K562 (cell line): Measurements from ENCODE around the gene ILF2. TPM values are rescaled to one million over a fixed set of nuclear protein-coding genes. Genes with fewer than 3 reads are reported as not detected.

ENCODE experiments used
- ATAC-seq: fragments of 200-7000 bp; cut with Tn5 transposase; 3 replicates; pipeline ENCODE4 v1.9.1; 2020; ENCODE audit warnings: moderate library complexity
- Bru-seq: library from RNA; stranded (reverse); fragments of 400-500 nt; gene quantifications from one replicate; lab custom pipeline; 2021; lab: Mats Ljungman, UMichigan
- BruChase-seq, 2 experiments: library from RNA; stranded (reverse); fragments of 400-500 nt; gene quantifications; one replicate each; lab custom pipeline; 2021; lab: Mats Ljungman, UMichigan
- BruUV-seq: library from RNA; stranded (reverse); fragments of 400-500 nt; replicated peaks from 2 replicates; lab custom pipeline; 2021; lab: Mats Ljungman, UMichigan
- CTCF ChIA-PET: fragments of 300-600 bp; formaldehyde crosslinking; extraction: SDS; loops from one replicate; lab custom pipeline; 2021; ENCODE audit warnings: low intra/inter-chr PET ratio; lab: Yijun Ruan, JAX
- POLR2A ChIA-PET: fragments of 300-600, 350-650 bp; sonication (Branson Sonifier 250); formaldehyde crosslinking; extraction: SDS; loops from one replicate; lab custom pipeline; 2021; ENCODE audit warnings: antibody characterized with exemption, inconsistent platforms; lab: Yijun Ruan, JAX
- DNase-seq, 4 experiments: peaks; one replicate each; pipeline versions ENCODE4 v3.0.0 to v3.0.0-alpha.2; 2011 to 2018; ENCODE audit warnings: low spot score in 3 of 4, mixed read lengths in 3 of 4; ENCODE audit errors: extremely low read depth in 1 of 4
- FAIRE-seq: peaks from 2 replicates; lab custom pipeline; 2011; peaks lifted over from hg19 to GRCh38; lab: Jason Lieb, UNC
- H2AFZ ChIP-seq: 2 replicates; pipeline ENCODE4 v1.6.0; 2011; ENCODE audit warnings: low read depth, low read length, control low read depth, inconsistent platforms
- H3K27ac ChIP-seq: fragments of 200-600 bp; 3 replicates; pipeline ENCODE4 v1.8.0; 2011; ENCODE audit warnings: low read depth, mild to moderate bottlenecking, control low read depth, inconsistent platforms, low read length, moderate library complexity, mixed read lengths; ENCODE audit errors: extremely low read depth
- H3K27me3 ChIP-seq, 2 experiments: fragments of 300-600 bp in 1 of 2; 2 replicates in 1 of 2; 3 replicates in 1 of 2; pipeline versions ENCODE4 v1.6.0 to v1.8.0; 2011; ENCODE audit warnings: inconsistent platforms in 2 of 2, low read length in 2 of 2, mild to moderate bottlenecking in 1 of 2, mixed read lengths in 1 of 2, moderate library complexity in 1 of 2; ENCODE audit not compliant: control insufficient read depth in 2 of 2, insufficient read depth in 2 of 2
- H3K36me3 ChIP-seq: fragments of 300-600 bp; 3 replicates; pipeline ENCODE4 v1.8.0; 2011; ENCODE audit warnings: mild to moderate bottlenecking, low read length, inconsistent platforms; ENCODE audit not compliant: control insufficient read depth, insufficient read depth
- H3K4me1 ChIP-seq, 2 experiments: fragments of 200-600 bp in 1 of 2; replicated peaks in 1 of 2; 2 replicates in 1 of 2; 3 replicates in 1 of 2; pipeline versions ENCODE4 v1.5.1 to v1.8.0; 2011; ENCODE audit warnings: inconsistent platforms in 2 of 2, low read length in 2 of 2, mild to moderate bottlenecking in 1 of 2, mixed read lengths in 1 of 2, moderate library complexity in 1 of 2; ENCODE audit not compliant: control insufficient read depth in 2 of 2, insufficient read depth in 2 of 2
- H3K4me2 ChIP-seq: 2 replicates; pipeline ENCODE4 v1.6.1; 2011; ENCODE audit warnings: low read length, control low read depth, inconsistent platforms, mixed read lengths; ENCODE audit not compliant: insufficient read depth
- H3K4me3 ChIP-seq: fragments of 200-600 bp; sonication (generic), shearing (Covaris generic); 2 replicates; pipeline ENCODE4 v1.5.1; 2016; ENCODE audit warnings: control low read depth, inconsistent platforms
- H3K79me2 ChIP-seq: fragments of 200-600 bp; 3 replicates; pipeline ENCODE4 v1.8.0; 2011; ENCODE audit warnings: low read length, inconsistent platforms; ENCODE audit not compliant: control insufficient read depth, insufficient read depth
- H3K9ac ChIP-seq, 2 experiments: 2 replicates each; pipeline versions ENCODE4 v1.6.0 to v1.6.1; 2011; ENCODE audit warnings: low read depth in 2 of 2, low read length in 2 of 2, control low read depth in 1 of 2, inconsistent platforms in 1 of 2, mild to moderate bottlenecking in 1 of 2, mixed read lengths in 1 of 2; ENCODE audit not compliant: insufficient read depth in 1 of 2
- H3K9me1 ChIP-seq: one replicate; pipeline ENCODE4 v1.6.0; 2011; ENCODE audit warnings: inconsistent platforms, mild to moderate bottlenecking, low read length, moderate library complexity; ENCODE audit not compliant: control insufficient read depth, insufficient read depth
- H3K9me3 ChIP-seq: replicated peaks from 2 replicates; pipeline ENCODE4 v1.5.1; 2011; ENCODE audit warnings: low read depth, low read length, inconsistent platforms; ENCODE audit not compliant: control insufficient read depth, insufficient read depth
- H4K20me1 ChIP-seq: replicated peaks from 2 replicates; pipeline ENCODE4 v1.6.1; 2011; ENCODE audit warnings: low read length, inconsistent platforms, mixed read lengths; ENCODE audit not compliant: control insufficient read depth, insufficient read depth
- BCOR ChIP-seq: fragments of 450-650 bp; IDR thresholded peaks from 2 replicates; pipeline ENCODE4 v1.6.1; 2016
- ESRRA ChIP-seq: fragments of 450-650 bp; IDR thresholded peaks from 2 replicates; pipeline ENCODE4 v1.6.1; 2014; ENCODE audit warnings: low read depth, mild to moderate bottlenecking, moderate library complexity, borderline replicate concordance
- HDAC8 ChIP-seq: fragments of 450-650 bp; IDR thresholded peaks from 2 replicates; pipeline ENCODE4 v1.6.1; 2016; ENCODE audit warnings: mild to moderate bottlenecking, missing genetic modification characterization, moderate library complexity, missing compliant biosample characterization
- IRF1 ChIP-seq: sonication (generic); formaldehyde crosslinking; IDR thresholded peaks from 2 replicates; pipeline ENCODE4 v1.8.0; 2022; ENCODE audit warnings: missing genetic modification reagents, mild to moderate bottlenecking, borderline replicate concordance
- KLF1 ChIP-seq: fragments of 450-650 bp; IDR thresholded peaks from 2 replicates; pipeline ENCODE4 v1.6.1; 2016; ENCODE audit warnings: missing genetic modification characterization, missing compliant biosample characterization
- MCM5 ChIP-seq: fragments of 450-650 bp; IDR thresholded peaks from 2 replicates; pipeline ENCODE4 v1.6.1; 2016; ENCODE audit warnings: low read depth
- NFXL1 ChIP-seq: fragments of 450-650 bp; formaldehyde crosslinking; IDR thresholded peaks from 2 replicates; pipeline ENCODE4 v1.4.0; 2021; ENCODE audit warnings: mild to moderate bottlenecking
- POLR2AphosphoS5 ChIP-seq: IDR thresholded peaks from 2 replicates; pipeline ENCODE4 v1.6.1; 2011; ENCODE audit warnings: mild to moderate bottlenecking, low read depth, low read length, moderate library complexity; ENCODE audit not compliant: control insufficient read depth, insufficient read depth
- POLR3A ChIP-seq: IDR thresholded peaks from 2 replicates; pipeline ENCODE4 v1.6.1; 2011; ENCODE audit warnings: borderline replicate concordance, mild to moderate bottlenecking, moderate library complexity; ENCODE audit not compliant: insufficient read length, insufficient read depth; ENCODE audit errors: extremely low read depth
- RBBP5 ChIP-seq: fragments of 200-600 bp; sonication (generic); IDR thresholded peaks from 2 replicates; pipeline ENCODE4 v1.6.1; 2012; ENCODE audit warnings: borderline replicate concordance, mild to moderate bottlenecking, low read length, control low read depth, inconsistent platforms; ENCODE audit not compliant: insufficient read depth, poor library complexity, severe bottlenecking
- TCF3 ChIP-seq: sonication (generic); formaldehyde crosslinking; IDR thresholded peaks from 2 replicates; pipeline ENCODE4 v1.4.0; 2020; ENCODE audit warnings: mild to moderate bottlenecking, missing genetic modification reagents
- ZEB2 ChIP-seq: fragments of 450-650 bp; IDR thresholded peaks from 2 replicates; pipeline ENCODE4 v1.6.1; 2016
- ZNF717 ChIP-seq: fragments of 250-450 bp; sonication (Bioruptor Pico); IDR thresholded peaks from 2 replicates; pipeline ENCODE4 v1.5.0; 2021
- ZZZ3 ChIP-seq: fragments of 450-650 bp; IDR thresholded peaks from 2 replicates; pipeline ENCODE4 v1.6.1; 2016; ENCODE audit warnings: antibody characterized with exemption, mild to moderate bottlenecking, moderate library complexity
- WGBS: fragments of 100-300 bp; shearing (Covaris generic); methylation state at CpG from one replicate; pipeline ENCODE4 v1.1.6; 2016; ENCODE audit warnings: low coverage, mixed read lengths; ENCODE audit not compliant: insufficient coverage; ENCODE audit errors: missing lambda C conversion rate; 5-methylcytosine and 5-hydroxymethylcytosine counted together
- in situ Hi-C: fragments of 300-500 bp; cut with MboI; formaldehyde crosslinking; loops from 4 replicates; pipeline ENCODE4 v1.15.0; 2018; ENCODE audit warnings: inconsistent platforms, mixed read lengths
- intact Hi-C: fragments of 100-400 bp; cut with micrococcal nuclease; formaldehyde crosslinking; loops from 2 replicates; pipeline ENCODE4 v1.14.2; 2022
- long read RNA-seq, 3 experiments: library from polyadenylated mRNA in 2 of 3; library from RNA in 1 of 3; unstranded in 2 of 3; stranded (forward) in 1 of 3; transcript quantifications; one replicate each; pipeline ENCODE4 v2.0.0, GENCODE V29; 2019 to 2022
- polyA minus RNA-seq, 3 experiments: library from RNA; depleted of rRNA, polyadenylated mRNA; stranded (reverse); fragments of >200 nt; gene quantifications; 2 replicates each; pipeline ENCODE4 v1.2.3, GENCODE V29; 2011
- polyA plus RNA-seq, 8 experiments: library from polyadenylated mRNA; depleted of rRNA in 4 of 8; stranded (reverse) in 5 of 8; unstranded in 3 of 8; fragments of >200 nt; fragmentation: Nextera tagmentation in 2 of 8; fragmentation: Illumina TruSeq in 1 of 8; extraction: Ambion mirVana in 2 of 8; extraction: Trizol in 1 of 8; gene quantifications; 2 replicates each; pipeline versions ENCODE4 v1.2.1 to v1.2.3, GENCODE V29; 2011 to 2014; ENCODE audit warnings: inconsistent platforms in 1 of 8, missing spikeins in 1 of 8
- total RNA-seq, 7 experiments: library from RNA; depleted of rRNA in 6 of 7; stranded (reverse); fragments of >200 nt in 6 of 7; fragmentation: Illumina TruSeq in 2 of 7; extraction: Trizol in 2 of 7; gene quantifications; 2 replicates each; pipeline versions ENCODE4 v1.2.1 to v1.2.3, GENCODE V29; 2011 to 2021; ENCODE audit warnings: low replicate concordance in 1 of 7

ILF2 gene
- total RNA-seq (2011; cell fraction: chromatin; rRNA removed; ENCODE audit: low replicate concordance), result 167 and 217 TPM in 2 replicates
- total RNA-seq (2011; cell fraction: nucleolus; rRNA removed), result 160 TPM in 2 replicates
- 148 and 169 TPM in 2 replicates for total RNA-seq (2011; cell fraction: nucleoplasm; rRNA removed)
- 282 and 331 TPM in 2 replicates for total RNA-seq (2014; rRNA removed)
- 474 and 498 TPM in 2 replicates for total RNA-seq (2014; rRNA removed; fragmentation: Illumina TruSeq; extraction: Trizol)
- total RNA-seq (2015; rRNA removed; fragmentation: Illumina TruSeq; extraction: Trizol), result 482 and 491 TPM in 2 replicates
- 313 and 315 TPM in 2 replicates for total RNA-seq (2021)
- polyA plus RNA-seq (2011; rRNA removed), result 632 and 726 TPM in 2 replicates
- 415 and 502 TPM in 2 replicates for polyA plus RNA-seq (2011; cell fraction: cytosol; rRNA removed)
- 264 and 364 TPM in 2 replicates for polyA plus RNA-seq (2011; cell fraction: nucleus; rRNA removed)
- 325 and 353 TPM in 2 replicates for polyA plus RNA-seq (2012)
- 544 and 664 TPM in 2 replicates for polyA plus RNA-seq (2014; fragmentation: Illumina TruSeq; extraction: Trizol)
- 100 to 1,000 TPM; 459 to 642 TPM for polyA plus RNA-seq (2014; fragmentation: Nextera tagmentation; extraction: Ambion mirVana)
- polyA plus RNA-seq (2014; rRNA removed), result 305 and 356 TPM in 2 replicates
- 480 and 562 TPM in 2 replicates for polyA minus RNA-seq (2011; rRNA and poly(A)+ RNA removed)
- 157 and 219 TPM in 2 replicates for polyA minus RNA-seq (2011; cell fraction: cytosol; rRNA and poly(A)+ RNA removed)
- 57.8 and 119 TPM in 2 replicates for polyA minus RNA-seq (2011; cell fraction: nucleus; rRNA and poly(A)+ RNA removed)
- Bru-seq, nascent RNA, result percentile 98 among the genes with signal in this experiment
- percentile 98 among the genes with signal in this experiment for BruChase-seq, experiment 1, labeled RNA remaining after a 2-hour chase
- BruChase-seq, experiment 2, labeled RNA remaining after a 6-hour chase, result percentile 98 among the genes with signal in this experiment
- long read RNA-seq, experiment 1, transcript ILF2-201 (14 exons, 1,659 nt), result major isoform, 496 of 601 reads
- long read RNA-seq, experiment 1, partial matches to known transcripts, result 83 of 601 reads
- long read RNA-seq, experiment 1, other reads (novel, unspliced or antisense), result 22 of 601 reads
- long read RNA-seq, experiment 2, transcript ILF2-201 (14 exons, 1,659 nt), result major isoform, 177 of 359 reads
- long read RNA-seq, experiment 2, partial matches to known transcripts, result 71 of 359 reads
- long read RNA-seq, experiment 2, other reads (novel, unspliced or antisense), result 110 of 359 reads
- long read RNA-seq, experiment 3, transcript ILF2-201 (14 exons, 1,659 nt), result major isoform, 892 of 968 reads
- long read RNA-seq, experiment 3, partial matches to known transcripts, result 28 of 968 reads
- long read RNA-seq, experiment 3, other reads (novel, unspliced or antisense), result 48 of 968 reads

GRCh38 chr1:153670859-153671627, at the start of gene ILF2:
ILF2 (minus strand) TSS chr1:153670993; CDS start chr1:153670922, 71 bp downstream.
- Histone ChIP-seq H3K79me2 (peaks cover 37% of the 10 kb centered on the region), H3K36me3 (peaks cover 44% of the 10 kb centered on the region), H2AFZ (peak within 1 kb of the TSS; percentile 83), H3K4me3 (peak within 1 kb of the TSS; percentile 94), H3K9me3 (no peaks in the 10 kb centered on the region), H3K27me3 (no peaks in the 10 kb centered on the region), H3K9ac (peak within 1 kb of the TSS; percentile 96 to 98), H3K27ac (peak within 1 kb of the TSS; percentile 92), H4K20me1 (no peaks in the 10 kb centered on the region), H3K9me1 (no peaks in the 10 kb centered on the region), H3K4me1 (peaks cover 0 to 4% of the 10 kb centered on the region in 2 experiments; a peak in 3 of 5 replicates), H3K4me2 (peak within 1 kb of the TSS; percentile 98)
- intact Hi-C loops, result loop anchor here (1.0 to 5.0 kb wide), 3 partner anchors 37 to 316 kb away; partner anchors contain the start of genes CHTOP and RAB13
- WGBS, result under 1% methylated on average over 35 of the region's 35 CpGs
- FAIRE-seq (peak; percentile 100), DNase-seq (peak; percentile 97 to 100 (median 98)), ATAC-seq (peak; percentile 95)
- TSS peak; percentile 98 for BruUV-seq
- in situ Hi-C loops, result loop anchor here (5.0 kb wide), 1 partner anchor 106 kb away; the partner anchor contains the start of gene SLC27A3
- ChIA-PET POLR2A (interaction anchor here (0.6 to 4.8 kb wide), 5 partner anchors 9 to 521 kb away, joined by 3 to 26 read pairs (median 3); partner anchors contain the start of genes SNAPIN and TPM3), CTCF (no interaction called here)
- TF ChIP-seq TCF3 (no peak), NFXL1 (CRISPR knock-in tag) (no peak), HDAC8 (no peak; the same call in 1 of the 2 replicates), ESRRA (no peak), ZEB2 (no peak), RBBP5 (peak; percentile 71), KLF1 (tag) (no peak), POLR3A (peak; percentile 99), BCOR (no peak), ZNF717 (no peak), ZZZ3 (no peak), IRF1 (CRISPR knock-in tag) (no peak), MCM5 (no peak), POLR2AphosphoS5 (peak; percentile 95)
